H1 (cell line): ENCODE data around the gene SNAP25. TPM values are rescaled to one million over a fixed set of nuclear protein-coding genes. Genes with fewer than 3 reads are reported as not detected.
A peak's percentile ranks its signal among the peaks of the same experiment; 100 is the strongest.

Experiments used
- CTCF ChIA-PET: fragments of 300-600 bp; sonication (Branson Sonifier 250); formaldehyde crosslinking; loops from one replicate; lab custom pipeline; 2021; ENCODE audit not compliant: partially characterized antibody; lab: Charles Lee
- POLR2A ChIA-PET: fragments of 300-600 bp; sonication (Branson Sonifier 250); formaldehyde crosslinking; loops from one replicate; lab custom pipeline; 2021; ENCODE audit warnings: inconsistent platforms; ENCODE audit not compliant: partially characterized antibody; lab: Charles Lee
- DNase-seq, 2 experiments: peaks; one replicate each; pipeline versions ENCODE4 v3.0.0 to v3.0.0-alpha.2; 2010 to 2022; ENCODE audit warnings: low spot score in 2 of 2, low read depth in 1 of 2, mixed read lengths in 1 of 2
- FAIRE-seq: peaks from 2 replicates; lab custom pipeline; 2011; peaks lifted over from hg19 to GRCh38; lab: Jason Lieb, UNC
- H2AFZ ChIP-seq: 2 replicates; pipeline ENCODE4 v1.8.1; 2012; ENCODE audit warnings: low read length, inconsistent platforms
- H2AK5ac ChIP-seq: 2 replicates; pipeline ENCODE4 v1.6.1; 2013; ENCODE audit warnings: low read depth, low read length
- H2BK120ac ChIP-seq: replicated peaks from 2 replicates; pipeline ENCODE3; 2013; ENCODE audit warnings: low read depth, low read length, inconsistent platforms
- H2BK12ac ChIP-seq: 2 replicates; pipeline ENCODE4 v1.6.1; 2013; ENCODE audit warnings: low read depth, low read length
- H2BK15ac ChIP-seq: 2 replicates; pipeline ENCODE4 v1.6.1; 2013; ENCODE audit warnings: low read length
- H2BK20ac ChIP-seq: 2 replicates; pipeline ENCODE4 v1.6.1; 2013; ENCODE audit warnings: low read length
- H2BK5ac ChIP-seq: 2 replicates; pipeline ENCODE4 v1.6.1; 2013; ENCODE audit warnings: low read depth, low read length
- H3K14ac ChIP-seq: 2 replicates; pipeline ENCODE4 v1.6.1; 2013; ENCODE audit warnings: inconsistent platforms; ENCODE audit not compliant: insufficient read length
- H3K18ac ChIP-seq: 2 replicates; pipeline ENCODE4 v1.6.1; 2013; ENCODE audit warnings: low read length; ENCODE audit errors: extremely low read depth
- H3K23ac ChIP-seq: 2 replicates; pipeline ENCODE4 v1.6.1; 2013; ENCODE audit warnings: inconsistent platforms; ENCODE audit not compliant: insufficient read length
- H3K23me2 ChIP-seq: 2 replicates; pipeline ENCODE4 v1.6.1; 2013; ENCODE audit warnings: low read depth, low read length
- H3K27ac ChIP-seq: 2 replicates; pipeline ENCODE4 v1.6.1; 2011; ENCODE audit warnings: low read depth, low read length, inconsistent platforms
- H3K27me3 ChIP-seq, 4 experiments: replicated peaks in 1 of 4; 1 replicate in 1 of 4; 2 replicates in 3 of 4; pipeline versions ENCODE4 v1.6.1 to v1.8.1; 2011 to 2013; ENCODE audit warnings: low read length in 3 of 4, mild to moderate bottlenecking in 3 of 4, inconsistent platforms in 2 of 4, mixed read lengths in 2 of 4, moderate library complexity in 1 of 4; ENCODE audit not compliant: control insufficient read depth in 3 of 4, insufficient read depth in 3 of 4; ENCODE audit errors: extremely low read depth in 1 of 4
- H3K36me3 ChIP-seq, 4 experiments: 2 replicates each; pipeline versions ENCODE4 v1.6.1 to v1.8.1; 2011 to 2013; ENCODE audit warnings: mild to moderate bottlenecking in 4 of 4, low read length in 3 of 4, moderate library complexity in 2 of 4, control low read depth in 1 of 4, inconsistent platforms in 1 of 4; ENCODE audit not compliant: insufficient read depth in 4 of 4, control insufficient read depth in 2 of 4
- H3K4ac ChIP-seq: replicated peaks from 2 replicates; pipeline ENCODE3; 2013; ENCODE audit warnings: low read length, low read depth, mixed read lengths, inconsistent platforms; ENCODE audit not compliant: insufficient read length
- H3K4me1 ChIP-seq, 4 experiments: replicated peaks in 1 of 4; 1 replicate in 1 of 4; 2 replicates in 3 of 4; pipeline versions ENCODE4 v1.6.1 to v1.8.1; 2011 to 2013; ENCODE audit warnings: low read length in 3 of 4, inconsistent platforms in 2 of 4, mixed read lengths in 1 of 4; ENCODE audit not compliant: insufficient read depth in 4 of 4, control insufficient read depth in 3 of 4
- H3K4me2 ChIP-seq, 2 experiments: 2 replicates each; pipeline versions ENCODE4 v1.6.1 to v1.8.1; 2011 to 2013; ENCODE audit warnings: low read depth in 2 of 2, low read length in 2 of 2, control low read depth in 1 of 2, inconsistent platforms in 1 of 2, mild to moderate bottlenecking in 1 of 2; ENCODE audit not compliant: insufficient read depth in 1 of 2
- H3K4me3 ChIP-seq, 4 experiments: fragments of 200-600, 300-600 bp in 1 of 4; sonication (generic), shearing (Covaris generic), sonication (Bioruptor Twin) in 1 of 4; 2 replicates each; pipeline versions ENCODE4 v1.5.1 to v1.8.1; 2011 to 2016; ENCODE audit warnings: low read length in 4 of 4, low read depth in 3 of 4, control low read depth in 2 of 4, inconsistent platforms in 2 of 4, mild to moderate bottlenecking in 2 of 4, mixed read lengths in 1 of 4, moderate library complexity in 1 of 4; ENCODE audit not compliant: insufficient read depth in 2 of 4; ENCODE audit errors: extremely low read depth in 1 of 4
- H3K56ac ChIP-seq: replicated peaks from 2 replicates; pipeline ENCODE3; 2013; ENCODE audit warnings: low read depth, mild to moderate bottlenecking, mixed read lengths, low read length, inconsistent platforms; ENCODE audit not compliant: insufficient read length
- H3K79me1 ChIP-seq: 2 replicates; pipeline ENCODE4 v1.6.1; 2013; ENCODE audit warnings: low read depth, low read length, control low read depth
- H3K79me2 ChIP-seq, 2 experiments: 2 replicates each; pipeline versions ENCODE4 v1.6.1 to v1.8.1; 2012 to 2013; ENCODE audit warnings: low read length in 2 of 2, mild to moderate bottlenecking in 2 of 2, inconsistent platforms in 1 of 2; ENCODE audit not compliant: insufficient read depth in 2 of 2, control insufficient read depth in 1 of 2
- H3K9ac ChIP-seq, 4 experiments: replicated peaks in 1 of 4; 1 replicate in 1 of 4; 2 replicates in 3 of 4; pipeline versions ENCODE4 v1.6.1 to v1.8.1; 2011 to 2013; ENCODE audit warnings: low read depth in 3 of 4, low read length in 3 of 4, control low read depth in 2 of 4, mild to moderate bottlenecking in 2 of 4, moderate library complexity in 2 of 4, inconsistent platforms in 1 of 4; ENCODE audit errors: extremely low read depth in 1 of 4
- H3K9me3 ChIP-seq, 2 experiments: 2 replicates each; pipeline versions ENCODE4 v1.6.1 to v1.8.1; 2012 to 2013; ENCODE audit warnings: mild to moderate bottlenecking in 2 of 2, moderate library complexity in 2 of 2, control low read depth in 1 of 2, inconsistent platforms in 1 of 2, low read depth in 1 of 2, low read length in 1 of 2, mixed read lengths in 1 of 2; ENCODE audit not compliant: insufficient read depth in 2 of 2
- H4K20me1 ChIP-seq, 2 experiments: replicated peaks in 1 of 2; 2 replicates each; pipeline versions ENCODE3 to v1.8.1; 2011 to 2013; ENCODE audit warnings: inconsistent platforms in 2 of 2, low read length in 2 of 2, mild to moderate bottlenecking in 1 of 2; ENCODE audit not compliant: insufficient read depth in 2 of 2, control insufficient read depth in 1 of 2
- H4K5ac ChIP-seq: 2 replicates; pipeline ENCODE4 v1.6.1; 2013; ENCODE audit warnings: low read length, low read depth, mixed read lengths, inconsistent platforms; ENCODE audit not compliant: insufficient read length
- H4K8ac ChIP-seq: 2 replicates; pipeline ENCODE4 v1.8.0; 2013; ENCODE audit warnings: mild to moderate bottlenecking, moderate library complexity, low read length, inconsistent platforms; ENCODE audit not compliant: insufficient read depth; ENCODE audit errors: extremely low read depth
- H4K91ac ChIP-seq: replicated peaks from 2 replicates; pipeline ENCODE3; 2013; ENCODE audit warnings: low read length, mixed read lengths, inconsistent platforms; ENCODE audit not compliant: insufficient read length
- BACH1 ChIP-seq: IDR thresholded peaks from 2 replicates; pipeline ENCODE4 v1.6.1; 2012; ENCODE audit warnings: low read length, improper control_type of control experiment
- BCL11A ChIP-seq, 2 experiments: IDR thresholded peaks; one replicate each; pipeline ENCODE4 v1.6.1; 2011; ENCODE audit warnings: low read depth in 2 of 2, low read length in 2 of 2, mild to moderate bottlenecking in 2 of 2
- BRCA1 ChIP-seq: IDR thresholded peaks from 2 replicates; pipeline ENCODE4 v1.6.1; 2012; ENCODE audit warnings: low read depth, low read length, improper control_type of control experiment
- FOSL1 ChIP-seq: IDR thresholded peaks from 2 replicates; pipeline ENCODE4 v1.6.1; 2011; ENCODE audit warnings: mild to moderate bottlenecking, low read depth, low read length, moderate library complexity; ENCODE audit not compliant: insufficient read depth
- KDM1A ChIP-seq: fragments of 200-600, 300-600 bp; sonication (generic); IDR thresholded peaks from 2 replicates; pipeline ENCODE4 v1.7.1; 2016; ENCODE audit warnings: mild to moderate bottlenecking, low read length, borderline replicate concordance
- KDM4A ChIP-seq: IDR thresholded peaks from one replicate; pipeline ENCODE4 v1.7.1; 2012; ENCODE audit warnings: low read depth, mild to moderate bottlenecking, moderate library complexity, low read length, inconsistent platforms; ENCODE audit not compliant: severe bottlenecking
- KDM5A ChIP-seq: fragments of 200-600 bp; IDR thresholded peaks from 2 replicates; pipeline ENCODE4 v1.7.1; 2012; ENCODE audit warnings: mild to moderate bottlenecking, low read length, inconsistent platforms, mixed read lengths
- MAFK ChIP-seq: IDR thresholded peaks from 2 replicates; pipeline ENCODE4 v1.6.1; 2012; ENCODE audit warnings: low read depth, mild to moderate bottlenecking, improper control_type of control experiment, low read length
- NRF1 ChIP-seq: IDR thresholded peaks from 2 replicates; pipeline ENCODE4 v1.6.1; 2011; ENCODE audit warnings: mild to moderate bottlenecking, low read depth, low read length, improper control_type of control experiment
- SIN3A ChIP-seq, 2 experiments: IDR thresholded peaks in 1 of 2; conservative IDR thresholded peaks in 1 of 2; 2 replicates each; pipeline ENCODE4 v1.6.1; 2011 to 2012; ENCODE audit warnings: low read length in 2 of 2, improper control_type of control experiment in 1 of 2, low read depth in 1 of 2, mild to moderate bottlenecking in 1 of 2
- SP4 ChIP-seq: IDR thresholded peaks from 2 replicates; pipeline ENCODE4 v1.6.1; 2012; ENCODE audit warnings: low read length, inconsistent platforms
- TAF1 ChIP-seq: IDR thresholded peaks from 2 replicates; pipeline ENCODE4 v1.6.1; 2011; ENCODE audit warnings: mild to moderate bottlenecking, low read depth, low read length
- TCF12 ChIP-seq: IDR thresholded peaks from 2 replicates; pipeline ENCODE4 v1.6.1; 2011; ENCODE audit warnings: low read depth, mild to moderate bottlenecking, low read length
- WGBS, 2 experiments: shearing (Covaris generic) in 1 of 2; methylation state at CpG; one replicate each; pipeline versions ENCODE4 v1.1.6 to v1.1.7; 2013 to 2015; ENCODE audit warnings: low lambda C conversion rate in 2 of 2, mixed read lengths in 2 of 2, inconsistent platforms in 1 of 2, low coverage in 1 of 2, missing lambda C conversion rate in 1 of 2; ENCODE audit not compliant: insufficient replicate concordance in 2 of 2, insufficient coverage in 1 of 2, insufficient read length in 1 of 2; ENCODE audit errors: extremely low coverage in 1 of 2, missing lambda C conversion rate in 1 of 2; 5-methylcytosine and 5-hydroxymethylcytosine counted together
- polyA plus RNA-seq, 7 experiments: library from polyadenylated mRNA; depleted of rRNA in 3 of 7; stranded (reverse) in 5 of 7; unstranded in 2 of 7; fragments of >200 nt in 5 of 7; fragments of 200-250 nt in 2 of 7; gene quantifications; 1 replicate in 5 of 7; 2 replicates in 1 of 7; 4 replicates in 1 of 7; pipeline versions ENCODE4 v1.2.1 to v1.2.3, GENCODE V29; 2011 to 2013; ENCODE audit warnings: missing spikeins in 2 of 7, mixed read lengths in 2 of 7
- total RNA-seq: library from RNA; stranded (reverse); fragmentation: NEBNext Ultra II Directional; extraction: Animal tissue kit (Norgen Biotek cat#: 25700); gene quantifications from 2 replicates; pipeline ENCODE4 v1.2.1, GENCODE V29; 2021

The SNAP25 gene
- total and polyA plus RNA-seq, 2 of the 8 experiments (the other 6 are each of a cell fraction or from before 2014, with no cell fraction given), result 0.51 to 0.52 TPM

DNA sequence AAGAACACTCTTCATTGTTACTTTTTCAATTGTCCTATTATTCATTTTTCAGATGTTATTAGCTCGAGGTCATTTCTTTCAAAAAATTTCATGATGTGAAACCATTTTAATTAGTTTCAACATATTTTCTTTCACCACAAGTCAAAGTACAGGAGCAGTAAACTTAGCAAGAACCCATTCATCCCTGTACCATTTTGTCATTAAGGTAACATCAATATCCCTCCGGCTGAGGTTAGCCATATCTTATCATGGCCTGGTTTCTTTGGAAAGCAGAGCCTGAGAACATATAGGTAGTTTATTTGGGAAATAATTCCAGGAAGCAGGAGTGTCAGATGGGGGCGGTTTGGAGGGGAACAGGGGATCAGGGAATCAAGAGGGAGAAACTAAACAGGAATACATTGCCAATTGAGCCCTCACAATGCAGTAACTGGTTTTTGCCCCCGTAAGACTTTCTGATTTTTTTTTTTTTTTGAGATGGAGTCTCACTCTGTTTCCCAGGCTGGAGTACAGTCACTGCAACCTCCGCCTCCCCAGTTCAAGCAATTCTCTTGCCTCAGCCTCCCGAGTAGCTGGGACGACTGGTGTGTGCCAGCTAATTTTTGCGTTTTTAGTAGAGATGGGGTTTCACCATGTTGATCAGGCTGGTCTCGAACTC, 131.7 kb downstream of the SNAP25 start:
- no peaks in the 10 kb centered on the region for H3K79me1 ChIP-seq
- H3K18ac ChIP-seq, result 0 out of 2 replicates have a peak overlapping the region, but pooled peaks have one; percentile 93
- no peak overlapping the region for H2BK120ac ChIP-seq
- no peak overlapping the region for H4K5ac ChIP-seq
- H3K36me3 ChIP-seq, result no peaks in the 10 kb centered on the region
- no peaks in the 10 kb centered on the region for H3K79me2 ChIP-seq
- no peak overlapping the region for H3K4me3 ChIP-seq
- H4K91ac ChIP-seq, result peak overlapping the region; percentile 99
- H3K4me2 ChIP-seq, result peak overlapping the region in 1 of 2 experiments; percentile 43; a peak in 1 of 4 replicates
- peak overlapping the region; percentile 94; the same call in 1 of the 2 replicates for H2BK5ac ChIP-seq
- no peaks in the 10 kb centered on the region for H4K20me1 ChIP-seq
- peak overlapping the region; percentile 99 for H2BK20ac ChIP-seq
- H4K8ac ChIP-seq, result no peak overlapping the region
- POLR2A ChIA-PET, result no interaction called here
- FAIRE-seq (no peak), DNase-seq (no peak)
- H2BK15ac ChIP-seq, result no peak overlapping the region
- peaks cover 4 to 18% (median 10%) of the 10 kb centered on the region in 4 experiments; a peak in 5 of 7 replicates for H3K4me1 ChIP-seq
- no peaks in the 10 kb centered on the region for H3K9me3 ChIP-seq
- H3K9ac ChIP-seq, result no peak overlapping the region
- TF ChIP-seq SIN3A (conservative IDR thresholded peaks at IDR 0.05 in 1 of 2, IDR thresholded peaks at IDR 0.05 in 1 of 2; ENCODE audit: low read depth in 1 of 2, low read length in 2 of 2) (no peak), KDM1A (no peak), MAFK (no peak), KDM5A (no peak), BRCA1 (no peak), TAF1 (no peak), KDM4A (no peak), NRF1 (no peak), BCL11A (IDR thresholded peaks at IDR 0.05; ENCODE audit: low read depth in 2 of 2, low read length in 2 of 2) (no peak), BACH1 (no peak), SP4 (no peak), TCF12 (no peak), FOSL1 (no peak)
- H3K56ac ChIP-seq, result no peak overlapping the region
- H3K27me3 ChIP-seq, result no peaks in the 10 kb centered on the region
- H2AFZ ChIP-seq, result no peak overlapping the region
- no peak overlapping the region for H3K14ac ChIP-seq
- H2BK12ac ChIP-seq, result 0 out of 2 replicates have a peak overlapping the region, but pooled peaks have one; percentile 99
- no peak overlapping the region for H3K27ac ChIP-seq
- H2AK5ac ChIP-seq, result no peak overlapping the region
- no peak overlapping the region for H3K4ac ChIP-seq
- CTCF ChIA-PET, result interaction anchor here (1.2 kb wide), 1 partner anchor 12 kb away, joined by 3 read pairs; no protein-coding TSS in a partner anchor
- H3K23ac ChIP-seq, result no peak overlapping the region
- 88% methylated on average over 9 of the region's 9 CpGs; no CpG with 5 or more reads in 1 of the 2 experiments for WGBS, 2 experiments
- H3K23me2 ChIP-seq, result no peaks in the 10 kb centered on the region
